PFSK-1 (cell line): ENCODE data around the gene SLC25A24.

ENCODE experiments used
- POLR2AphosphoS5 ChIP-seq: IDR thresholded peaks from 2 replicates; pipeline ENCODE4 v1.6.1; 2012; ENCODE audit warnings: low read depth, mild to moderate bottlenecking, control low read depth, low read length, moderate library complexity
- REST ChIP-seq, 2 experiments: IDR thresholded peaks; 2 replicates each; pipeline versions ENCODE4 v1.6.1 to v1.8.0; 2011 to 2012; ENCODE audit warnings: low read depth in 2 of 2, low read length in 2 of 2, control low read depth in 1 of 2, inconsistent platforms in 1 of 2, mild to moderate bottlenecking in 1 of 2, moderate library complexity in 1 of 2; ENCODE audit not compliant: insufficient read depth in 1 of 2
- SIN3A ChIP-seq: IDR thresholded peaks from 2 replicates; pipeline ENCODE4 v1.6.1; 2012; ENCODE audit warnings: mild to moderate bottlenecking, low read length, moderate library complexity, borderline replicate concordance; ENCODE audit not compliant: insufficient read depth
- TAF1 ChIP-seq: IDR thresholded peaks from 2 replicates; pipeline ENCODE4 v1.6.1; 2012; ENCODE audit warnings: low read length, control low read depth, borderline replicate concordance; ENCODE audit not compliant: insufficient read depth

DNA sequence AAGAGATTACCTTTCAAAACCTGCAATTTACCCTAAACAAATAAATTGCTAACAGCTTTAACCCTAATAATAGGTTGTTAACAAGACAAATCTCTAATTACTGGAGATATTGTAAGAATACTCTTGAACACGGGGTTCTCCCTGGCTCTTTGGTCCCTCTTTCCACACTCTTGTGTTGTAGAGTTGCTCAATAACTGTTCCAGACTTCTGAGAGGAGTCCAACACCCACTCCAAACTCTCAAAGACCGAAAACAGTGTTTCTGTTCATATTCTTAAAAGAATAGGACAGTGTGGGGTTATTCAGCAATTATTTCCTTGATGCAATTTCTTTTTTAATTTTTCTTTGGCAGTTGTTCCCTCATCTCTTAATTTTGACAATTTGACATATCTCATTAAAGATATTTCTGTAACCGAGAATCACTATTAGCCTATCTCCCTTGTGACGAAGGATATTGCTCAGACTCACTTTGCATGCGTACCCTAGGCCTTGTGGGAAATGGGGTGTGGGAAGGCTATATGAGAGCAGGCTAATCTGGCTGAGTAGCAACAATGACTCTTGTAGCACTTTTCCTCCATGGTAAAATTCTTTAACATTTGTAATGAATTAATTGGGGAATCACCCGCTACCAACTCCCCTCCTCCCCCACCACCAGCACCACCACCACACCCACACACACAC is 90.7 kb downstream of the SLC25A24 start:
- TF ChIP-seq POLR2AphosphoS5 (no peak), TAF1 (no peak), REST (IDR thresholded peaks at IDR 0.05; ENCODE audit: insufficient read depth in 1 of 2, low read depth in 2 of 2, low read length in 2 of 2) (no peak), SIN3A (no peak)
